ENCODE data around the gene ZNF345. TPM values are rescaled to one million over a fixed set of nuclear protein-coding genes. Genes with fewer than 3 reads are reported as not detected.

The ZNF345 gene
- total and polyA plus RNA-seq, 2 of the 8 experiments (the other 6 are each of a cell fraction or from before 2014, with no cell fraction given) = 3.2 to 5.1 TPM

GRCh38 chr19:36805364-36805763, 45.3 kb upstream of the ZNF345 start:
- Histone ChIP-seq H2BK12ac (ENCODE audit: low read depth, low read length) (no peak overlapping the region), H3K4me2 (ENCODE audit: insufficient read depth in 1 of 2, low read depth in 2 of 2, low read length in 2 of 2) (no peak overlapping the region), H3K18ac (ENCODE audit: extremely low read depth, low read length) (no peak overlapping the region), H3K9ac (replicated peaks in 1 of 4; ENCODE audit: extremely low read depth in 1 of 4, low read depth in 3 of 4, low read length in 3 of 4) (no peak overlapping the region), H2AFZ (ENCODE audit: low read length) (no peak overlapping the region), H3K79me2 (ENCODE audit: control insufficient read depth in 1 of 2, insufficient read depth in 2 of 2, low read length in 2 of 2) (peaks cover 0 to 43% of the 10 kb centered on the region in 2 experiments; a peak in 2 of 4 replicates), H3K9me3 (ENCODE audit: insufficient read depth in 2 of 2, low read depth in 1 of 2, low read length in 1 of 2) (peaks cover 18 to 37% of the 10 kb centered on the region in 2 experiments), H3K4ac (replicated peaks; ENCODE audit: insufficient read length, low read depth, low read length) (no peak overlapping the region), H2BK20ac (ENCODE audit: low read length) (no peak overlapping the region), H3K56ac (replicated peaks; ENCODE audit: insufficient read length, low read depth, low read length) (no peak overlapping the region), H4K8ac (ENCODE audit: extremely low read depth, insufficient read depth, low read length) (no peak overlapping the region), H3K27me3 (replicated peaks in 1 of 4; ENCODE audit: control insufficient read depth in 3 of 4, extremely low read depth in 1 of 4, insufficient read depth in 3 of 4, low read length in 3 of 4) (no peaks in the 10 kb centered on the region), H2AK5ac (ENCODE audit: low read depth, low read length) (no peak overlapping the region), H4K20me1 (replicated peaks in 1 of 2; ENCODE audit: control insufficient read depth in 1 of 2, insufficient read depth in 2 of 2, low read length in 2 of 2) (no peaks in the 10 kb centered on the region), H3K36me3 (ENCODE audit: control insufficient read depth in 2 of 4, insufficient read depth in 4 of 4, low read length in 3 of 4) (peaks cover 0 to 34% (median 8%) of the 10 kb centered on the region in 4 experiments; a peak in 4 of 8 replicates), H2BK120ac (replicated peaks; ENCODE audit: low read depth, low read length) (no peak overlapping the region), H3K23ac (ENCODE audit: insufficient read length) (no peak overlapping the region), H2BK15ac (ENCODE audit: low read length) (no peak overlapping the region), H3K23me2 (ENCODE audit: low read depth, low read length) (no peaks in the 10 kb centered on the region), H3K27ac (ENCODE audit: low read depth, low read length) (no peak overlapping the region), H4K91ac (replicated peaks; ENCODE audit: insufficient read length, low read length) (no peak overlapping the region), H3K14ac (ENCODE audit: insufficient read length) (no peak overlapping the region), H2BK5ac (ENCODE audit: low read depth, low read length) (no peak overlapping the region), H3K79me1 (ENCODE audit: low read depth, low read length) (peaks cover 2% of the 10 kb centered on the region; the same call in 1 of the 2 replicates), H3K4me3 (ENCODE audit: extremely low read depth in 1 of 4, insufficient read depth in 2 of 4, low read depth in 3 of 4, low read length in 4 of 4) (no peak overlapping the region), H3K4me1 (replicated peaks in 1 of 4; ENCODE audit: control insufficient read depth in 3 of 4, insufficient read depth in 4 of 4, low read length in 3 of 4) (no peaks in the 10 kb centered on the region), H4K5ac (ENCODE audit: insufficient read length, low read depth, low read length) (no peak overlapping the region)
- TF ChIP-seq BCL11A (IDR thresholded peaks at IDR 0.05; ENCODE audit: low read depth in 2 of 2, low read length in 2 of 2) = no peak
- TF ChIP-seq SIN3A (conservative IDR thresholded peaks at IDR 0.05 in 1 of 2, IDR thresholded peaks at IDR 0.05 in 1 of 2; ENCODE audit: low read depth in 1 of 2, low read length in 2 of 2) = no peak
- no peak for TF ChIP-seq RAD21 (IDR thresholded peaks at IDR 0.05 in 1 of 2, conservative IDR thresholded peaks at IDR 0.05 in 1 of 2; ENCODE audit: low read depth in 2 of 2, low read length in 2 of 2)
- TF ChIP-seq SRF (IDR thresholded peaks at IDR 0.05; ENCODE audit: low read depth, low read length) = no peak
- TF ChIP-seq HDAC6 (IDR thresholded peaks at IDR 0.05; ENCODE audit: low read depth, low read length) = no peak
- no peak for TF ChIP-seq BRCA1 (IDR thresholded peaks at IDR 0.05; ENCODE audit: low read depth, low read length)
- TF ChIP-seq RNF2 (IDR thresholded peaks at IDR 0.05; ENCODE audit: borderline replicate concordance, low read depth, low read length, missing control alignments, poor library complexity, severe bottlenecking) = no peak
- no peak for TF ChIP-seq CHD1 (IDR thresholded peaks at IDR 0.05; ENCODE audit: low read depth, low read length)
- WGBS, 2 experiments (ENCODE audit: extremely low coverage in 1 of 2, insufficient coverage in 1 of 2, insufficient read length in 1 of 2, insufficient replicate concordance in 2 of 2, low coverage in 1 of 2, low lambda C conversion rate in 2 of 2, missing lambda C conversion rate in 1 of 2) = 100% methylated on average over 1 of the region's 1 CpG; no CpG with 5 or more reads in 1 of the 2 experiments
- no peak for FAIRE-seq
- CTCF ChIA-PET (ENCODE audit: partially characterized antibody) = no interaction called here
- POLR2A ChIA-PET (ENCODE audit: partially characterized antibody) = interaction anchor here (1.5 kb wide), 1 partner anchor 8 kb away, joined by 8 read pairs; no protein-coding TSS in a partner anchor
- DNase-seq (ENCODE audit: low read depth in 1 of 2, low spot score in 2 of 2) = no peak

Measured in H1 (cell line).